GM12892 (cell line): Measurements from ENCODE around the gene RFTN1.

Experiments
- DNase-seq: peaks from one replicate; pipeline ENCODE4 v3.0.0; 2011; ENCODE audit not compliant: insufficient read length
- FAIRE-seq: peaks from 2 replicates; lab custom pipeline; 2011; peaks lifted over from hg19 to GRCh38; lab: Jason Lieb, UNC
- POLR2A ChIP-seq: IDR thresholded peaks from 2 replicates; pipeline ENCODE4 v1.6.1; 2011; ENCODE audit warnings: low read depth, low read length, control low read depth
- POLR2AphosphoS5 ChIP-seq: IDR thresholded peaks from 2 replicates; pipeline ENCODE4 v1.6.1; 2011; ENCODE audit warnings: low read depth, low read length, control low read depth
- TAF1 ChIP-seq: IDR thresholded peaks from 2 replicates; pipeline ENCODE4 v1.6.1; 2011; ENCODE audit warnings: low read depth, mild to moderate bottlenecking, control low read depth, low read length, borderline replicate concordance

Gene RFTN1

DNA sequence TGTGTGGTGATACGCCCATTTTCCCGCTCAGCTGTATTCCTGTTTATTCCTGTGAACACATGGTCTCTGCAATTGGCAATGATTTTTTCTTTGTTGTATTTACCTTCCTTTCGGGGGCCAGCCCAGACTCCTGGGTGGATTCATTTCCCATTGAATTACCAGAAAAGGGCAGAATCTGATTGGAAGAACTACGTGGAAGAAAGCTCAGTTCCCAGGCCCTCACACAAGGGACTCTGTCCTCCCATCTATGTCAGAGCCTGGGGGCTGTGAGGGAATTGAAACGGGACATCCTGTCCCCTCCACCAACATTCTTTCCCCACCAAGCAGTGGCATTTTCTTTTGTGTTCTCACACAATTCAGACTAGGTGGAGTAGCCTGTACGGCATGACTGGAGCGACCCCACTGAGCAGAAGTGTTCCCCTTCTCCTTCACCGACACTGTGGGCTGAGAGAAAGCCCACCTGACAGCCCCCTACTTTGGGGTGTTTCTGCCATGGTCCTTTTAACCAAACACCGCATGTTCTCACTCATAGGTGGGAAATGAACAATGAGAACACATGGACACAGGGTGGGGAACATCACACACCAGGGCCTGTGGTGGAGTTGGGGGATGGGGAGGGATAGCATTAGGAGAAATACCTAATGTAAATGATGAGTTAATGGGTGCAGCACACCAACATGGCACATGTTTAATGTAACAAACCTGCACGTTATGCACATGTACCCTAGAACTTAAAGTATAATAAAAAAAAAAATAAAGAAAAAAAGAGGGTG lies 32.1 kb upstream of the RFTN1 start:
- no peak for TF ChIP-seq POLR2A
- TF ChIP-seq TAF1 = no peak
- no peak for TF ChIP-seq POLR2AphosphoS5
- no peak for DNase-seq
- FAIRE-seq = no peak

DNA sequence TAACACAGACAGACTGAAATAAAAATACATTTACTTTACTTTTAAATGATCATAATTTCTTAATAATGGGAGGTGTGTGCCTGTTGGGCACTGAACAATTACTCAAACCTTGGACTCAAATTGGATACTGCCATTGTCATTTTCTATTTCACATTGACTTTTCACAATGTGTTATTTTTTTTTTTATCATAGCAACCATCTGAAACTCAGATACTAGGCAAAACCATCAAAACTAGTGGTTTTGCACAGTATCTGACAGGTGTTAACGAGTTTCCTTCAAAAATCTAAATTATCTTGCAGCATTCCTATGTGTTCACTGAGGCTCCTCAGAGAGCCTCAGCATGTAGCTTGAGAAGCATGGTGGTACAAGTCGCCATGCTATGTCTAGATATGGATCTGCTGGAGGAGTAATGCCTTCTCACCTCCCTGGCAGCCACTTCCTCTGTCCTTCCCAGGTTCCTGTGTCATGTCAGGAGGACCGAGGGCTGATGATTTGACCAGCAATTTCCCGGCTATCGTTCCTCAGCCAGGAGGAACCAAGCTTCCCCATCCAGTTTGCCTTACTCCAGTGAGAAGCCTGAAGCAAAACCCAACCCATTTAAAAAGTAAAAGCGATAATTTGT lies 29.9 kb upstream of the RFTN1 start:
- no peak for DNase-seq
- FAIRE-seq = peak; percentile 17
- no peak for TF ChIP-seq POLR2A
- TF ChIP-seq TAF1 = no peak
- no peak for TF ChIP-seq POLR2AphosphoS5

DNA sequence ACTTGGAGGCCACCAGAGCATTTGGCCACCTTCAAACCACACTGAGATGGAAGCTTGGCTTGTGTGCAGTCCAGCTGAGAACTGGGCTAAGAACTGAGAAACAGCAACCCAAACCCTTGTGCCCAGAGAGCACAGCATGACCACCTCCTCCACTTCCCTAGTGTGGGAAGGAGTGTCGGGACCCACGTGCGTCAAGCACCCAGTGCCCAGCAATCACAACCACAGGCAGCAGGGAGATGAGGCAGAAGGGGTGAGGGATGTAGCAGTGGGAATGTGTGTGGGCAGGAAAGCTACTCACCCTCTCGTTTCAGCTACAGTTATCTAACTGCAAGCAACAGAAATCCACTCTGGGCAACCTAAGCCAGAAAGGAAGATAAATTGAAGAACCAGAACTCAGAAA lies 25.0 kb upstream of the RFTN1 start:
- TF ChIP-seq POLR2A (no peak), TAF1 (no peak), POLR2AphosphoS5 (no peak)
- FAIRE-seq (no peak), DNase-seq (no peak)

DNA sequence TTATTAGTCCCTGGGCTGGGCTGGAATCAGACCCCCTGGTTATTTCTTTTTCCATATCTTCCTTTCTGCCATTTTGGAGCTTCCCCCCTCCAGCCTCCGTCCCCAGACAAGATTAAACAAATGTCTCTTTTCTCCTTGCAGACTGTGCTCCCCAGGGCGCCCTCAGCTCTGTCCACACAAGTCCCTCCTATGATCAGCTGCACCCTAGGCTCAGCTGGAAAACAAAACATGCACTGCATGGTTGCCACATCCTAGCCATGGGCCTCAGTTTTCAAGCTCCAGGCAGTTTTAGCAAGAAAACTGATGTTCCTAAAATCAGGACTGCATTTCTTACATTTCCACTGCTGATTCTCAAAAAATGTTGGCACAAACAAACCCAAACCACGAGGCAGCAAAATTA lies 23.5 kb upstream of the RFTN1 start:
- TF ChIP-seq POLR2AphosphoS5 (no peak), POLR2A (no peak), TAF1 (no peak)
- DNase-seq (no peak), FAIRE-seq (no peak)

DNA sequence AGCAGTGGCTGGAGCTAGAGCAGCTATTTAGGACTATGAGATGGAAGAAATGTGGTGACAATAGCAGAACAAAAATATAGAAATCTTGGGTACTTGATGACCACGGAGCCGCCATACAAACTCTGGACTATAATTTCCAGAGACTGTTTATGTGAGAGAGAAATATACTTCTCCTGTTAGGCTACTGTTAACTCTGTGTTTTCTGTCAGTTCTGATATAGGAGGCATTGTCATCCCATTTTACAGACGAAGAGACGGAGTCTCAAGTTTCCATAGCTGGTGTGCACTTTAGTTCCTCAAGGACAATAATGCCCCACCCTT lies 22.8 kb upstream of the RFTN1 start:
- FAIRE-seq = no peak
- DNase-seq = no peak

DNA sequence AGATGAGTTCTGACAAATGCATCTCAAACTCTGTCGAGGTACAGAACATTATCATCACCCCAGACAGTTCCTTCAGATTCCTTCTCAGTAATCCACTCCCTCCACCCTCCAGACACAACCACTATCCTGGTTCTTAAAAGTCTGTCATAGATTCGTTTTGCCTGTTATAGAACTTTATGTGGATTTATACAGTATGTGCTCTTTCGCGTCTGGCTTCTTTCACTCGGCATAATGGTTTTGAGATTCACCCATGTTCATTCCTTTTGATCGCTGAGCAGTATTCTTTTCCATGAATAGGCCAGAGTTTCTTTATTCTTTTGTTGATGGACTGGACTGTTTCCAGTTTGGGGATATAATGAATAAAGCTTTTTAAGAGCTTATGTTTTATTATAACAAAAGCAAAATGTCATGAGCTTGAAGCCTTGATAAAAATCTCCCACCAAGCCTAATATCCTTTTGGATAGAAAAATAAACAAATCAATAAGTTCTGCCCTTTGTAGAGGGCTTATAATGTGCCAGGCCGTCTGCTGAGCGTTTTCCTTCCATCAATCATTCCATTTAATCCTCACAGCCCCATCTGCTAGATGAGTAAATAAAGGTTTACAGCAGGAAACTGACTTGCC lies 21.3 kb upstream of the RFTN1 start:
- DNase-seq (no peak), FAIRE-seq (no peak)
- TF ChIP-seq TAF1 = no peak
- TF ChIP-seq POLR2A = no peak
- TF ChIP-seq POLR2AphosphoS5 = no peak

More for the DNA sequence above, 22.8 kb upstream of the RFTN1 start:
- no peak for TF ChIP-seq POLR2AphosphoS5
- TF ChIP-seq TAF1 = no peak
- no peak for TF ChIP-seq POLR2A

DNA sequence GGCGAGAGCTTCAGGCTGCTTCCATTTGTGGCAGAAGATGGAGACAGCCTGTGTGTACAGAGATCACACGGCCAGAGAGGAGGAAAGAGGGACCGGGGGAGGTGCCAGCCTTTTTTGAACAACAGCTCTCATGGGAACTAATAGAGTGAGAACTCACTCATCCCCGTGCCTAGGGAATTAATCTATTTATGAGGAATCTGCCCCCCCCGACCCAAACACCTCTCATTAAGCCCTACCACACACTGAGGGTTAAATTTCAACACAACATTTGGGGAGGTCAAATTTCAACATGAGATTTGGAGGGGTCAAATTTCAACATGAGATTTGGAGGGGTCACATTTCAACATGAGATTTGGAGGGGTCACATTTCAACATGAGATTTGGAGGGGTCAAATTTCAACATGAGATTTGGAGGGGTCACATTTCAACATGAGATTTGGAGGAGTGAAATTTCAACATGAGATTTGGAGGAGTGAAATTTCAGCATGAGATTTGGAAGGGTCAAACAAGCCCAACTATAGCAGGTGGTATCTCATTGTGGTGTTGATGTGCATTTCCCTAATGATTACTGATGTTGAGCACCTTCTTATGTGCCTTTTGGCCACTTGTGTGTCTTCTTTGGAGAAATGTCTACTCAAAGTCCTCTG lies 20.6 kb upstream of the RFTN1 start:
- DNase-seq (no peak), FAIRE-seq (no peak)
- no peak for TF ChIP-seq TAF1
- TF ChIP-seq POLR2A = no peak
- no peak for TF ChIP-seq POLR2AphosphoS5

DNA sequence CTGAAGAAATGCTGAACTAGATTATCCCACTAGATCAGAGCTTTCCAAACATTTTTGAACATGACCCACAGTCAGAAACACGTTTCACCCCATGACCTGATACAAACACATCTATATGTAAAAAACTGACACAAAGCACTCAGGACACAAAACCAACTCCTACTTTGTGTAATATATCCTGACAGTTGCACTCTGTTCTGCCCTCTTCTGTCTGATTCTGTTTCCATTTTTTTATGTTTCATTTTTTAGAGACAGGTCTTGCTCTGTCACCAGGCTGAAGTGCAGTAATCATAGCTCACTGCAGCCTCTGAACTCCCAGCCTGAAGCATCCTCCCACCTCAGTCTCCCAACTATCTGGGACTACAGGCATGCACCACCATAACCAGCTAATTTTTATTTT lies 15.8 kb upstream of the RFTN1 start:
- no peak for TF ChIP-seq TAF1
- TF ChIP-seq POLR2A = no peak
- TF ChIP-seq POLR2AphosphoS5 = no peak
- no peak for DNase-seq
- no peak for FAIRE-seq

DNA sequence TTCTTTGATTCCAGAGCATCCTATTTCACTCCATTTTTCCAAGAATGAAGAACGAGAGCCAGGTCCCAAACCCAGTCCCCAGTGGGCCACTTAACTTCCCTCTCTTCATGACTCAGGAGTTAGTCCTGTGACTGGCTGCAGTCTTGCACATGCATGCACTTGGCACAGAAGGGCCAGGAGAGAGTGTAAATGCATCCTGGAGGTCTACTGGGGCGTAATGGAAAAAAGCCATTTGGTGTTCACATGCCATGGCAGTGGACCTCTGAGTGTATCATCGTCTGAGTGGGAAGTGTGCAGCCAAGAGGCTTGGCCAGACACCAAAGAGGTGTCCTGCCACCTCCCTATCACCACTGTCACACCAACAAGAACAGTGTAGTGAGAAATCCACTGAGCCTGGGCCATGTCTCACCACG lies 15.1 kb upstream of the RFTN1 start:
- FAIRE-seq (no peak), DNase-seq (no peak)
- no peak for TF ChIP-seq TAF1
- no peak for TF ChIP-seq POLR2AphosphoS5
- no peak for TF ChIP-seq POLR2A

DNA sequence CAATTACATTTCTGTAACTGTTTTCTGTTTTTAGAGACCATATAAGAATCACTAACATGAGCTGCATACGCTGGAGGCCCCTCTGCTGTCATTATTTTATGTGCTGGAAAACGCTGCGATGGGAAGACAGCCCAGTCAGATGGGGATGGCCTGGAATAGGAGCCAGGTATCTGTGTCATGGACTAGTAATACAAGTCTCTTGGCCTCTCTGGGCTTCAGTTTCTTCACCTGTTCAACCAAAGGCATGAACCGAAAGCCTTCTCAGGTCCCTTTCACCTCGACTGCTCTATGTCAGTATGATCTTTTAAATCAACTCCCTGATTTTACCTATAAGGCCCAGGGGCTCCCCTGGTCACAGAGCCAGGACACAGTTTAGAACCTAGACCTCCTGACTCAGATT lies 14.6 kb upstream of the RFTN1 start:
- FAIRE-seq = no peak
- TF ChIP-seq POLR2A (no peak), POLR2AphosphoS5 (no peak), TAF1 (no peak)
- DNase-seq = no peak

DNA sequence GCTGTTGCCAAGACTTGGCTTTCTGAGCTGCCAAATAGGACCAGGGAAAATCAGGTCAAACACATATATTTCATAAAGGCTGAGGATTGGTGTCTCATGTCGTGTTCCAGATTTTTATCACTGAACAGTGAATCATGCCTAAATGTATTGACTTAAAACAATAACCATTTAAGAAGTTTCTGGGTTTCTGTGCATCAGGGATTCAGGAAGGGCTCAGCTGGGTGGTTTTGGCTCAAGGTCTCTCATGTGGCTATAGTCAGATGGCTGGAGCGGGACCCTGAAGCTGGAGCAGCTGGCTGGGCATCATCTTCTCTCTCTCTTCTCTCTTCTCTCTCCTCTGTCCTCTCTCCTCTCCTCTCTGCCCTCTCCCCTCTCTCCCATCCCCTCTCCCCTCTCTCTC lies 10.7 kb upstream of the RFTN1 start:
- no peak for DNase-seq
- FAIRE-seq = no peak
- TF ChIP-seq POLR2A (no peak), POLR2AphosphoS5 (no peak), TAF1 (no peak)

DNA sequence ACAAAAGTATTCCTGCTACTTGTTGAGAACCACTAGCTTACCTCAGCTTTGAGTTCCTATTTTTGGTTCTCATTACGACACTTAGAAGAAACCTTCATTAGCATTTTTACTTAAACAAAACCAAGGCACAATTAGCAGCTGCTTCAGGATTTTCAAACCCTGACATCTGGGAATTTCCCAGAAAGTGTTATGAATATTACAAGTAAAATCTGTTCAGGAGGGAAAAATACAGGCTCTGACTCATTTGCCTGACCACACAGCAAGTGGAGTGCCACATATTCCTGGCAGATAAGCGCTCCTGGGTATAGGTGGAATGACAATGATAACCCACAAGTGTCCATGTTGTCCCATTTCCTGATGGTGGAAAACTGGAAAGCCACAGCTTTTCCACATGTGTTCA lies 10.3 kb upstream of the RFTN1 start:
- TF ChIP-seq POLR2AphosphoS5 (no peak), POLR2A (no peak), TAF1 (no peak)
- DNase-seq = no peak

More for the DNA sequence above, 10.3 kb upstream of the RFTN1 start:
- peak; percentile 77 for FAIRE-seq
